A549 (cell line): ENCODE measurements around the gene OSBPL3. TPM values are rescaled to one million over a fixed set of nuclear protein-coding genes. Genes with fewer than 3 reads are reported as not detected.

ENCODE experiments used
- ATAC-seq, 2 experiments: fragments of 200-7000 bp in 1 of 2; fragments of >200 bp in 1 of 2; cut with Nextera tagmentation in 1 of 2; cut with Tn5 transposase in 1 of 2; 3 replicates each; pipeline versions ENCODE4 v1.8.0 to v1.9.1; 2018 to 2020; ENCODE audit warnings: mild to moderate bottlenecking in 1 of 2, moderate library complexity in 1 of 2
- CTCF ChIA-PET: fragments of 300-600 bp; sonication (Branson Sonifier 250); formaldehyde crosslinking; extraction: SDS; loops from one replicate; lab custom pipeline; 2021; ENCODE audit warnings: antibody characterized with exemption, inconsistent platforms; lab: Yijun Ruan, JAX
- POLR2A ChIA-PET: fragments of 350-600 bp; formaldehyde crosslinking; extraction: SDS; loops from one replicate; lab custom pipeline; 2021; ENCODE audit warnings: antibody characterized with exemption, inconsistent platforms; lab: Yijun Ruan, JAX
- DNase-seq, 2 experiments: peaks; one replicate each; pipeline versions ENCODE4 v3.0.0 to v3.0.0-alpha.2; 2011 to 2016; ENCODE audit warnings: low read depth in 1 of 2, low spot score in 1 of 2
- FAIRE-seq: peaks from 2 replicates; lab custom pipeline; 2011; peaks lifted over from hg19 to GRCh38; lab: Jason Lieb, UNC
- H3K27ac ChIP-seq, 2 experiments: fragments of >200 bp; sonication (Bioruptor Twin); formaldehyde crosslinking; 3 replicates each; pipeline ENCODE4 v1.5.1; 2016 to 2017
- H3K4me1 ChIP-seq: fragments of >200 bp; sonication (Bioruptor Twin); formaldehyde crosslinking; 3 replicates; pipeline ENCODE4 v1.6.1; 2016
- H3K4me2 ChIP-seq: fragments of >200 bp; sonication (Bioruptor Twin); formaldehyde crosslinking; 3 replicates; pipeline ENCODE4 v1.6.1; 2016
- H3K4me3 ChIP-seq: fragments of >200 bp; sonication (Bioruptor Twin); formaldehyde crosslinking; 3 replicates; pipeline ENCODE4 v1.5.1; 2016
- H3K9me3 ChIP-seq: fragments of >200 bp; sonication (Bioruptor Twin); formaldehyde crosslinking; 3 replicates; pipeline ENCODE4 v1.6.1; 2016
- ATOH8 ChIP-seq: fragments of 250-450 bp; sonication (Bioruptor Pico); IDR thresholded peaks from 2 replicates; pipeline ENCODE4 v1.5.0; 2020; ENCODE audit warnings: low read depth, mild to moderate bottlenecking, moderate library complexity
- CHD2 ChIP-seq: fragments of 150-350 bp; IDR thresholded peaks from 2 replicates; pipeline ENCODE4 v1.6.1; 2014; ENCODE audit warnings: low read length; ENCODE audit not compliant: partially characterized antibody
- EHF ChIP-seq: fragments of 250-450 bp; sonication (Bioruptor Pico); IDR thresholded peaks from 2 replicates; pipeline ENCODE4 v1.5.0; 2020; ENCODE audit warnings: mild to moderate bottlenecking
- FOSL2 ChIP-seq, 2 experiments: fragments of 450-650 bp in 1 of 2; fragments of >200 bp in 1 of 2; sonication (Bioruptor Twin) in 1 of 2; formaldehyde crosslinking; IDR thresholded peaks; 2 replicates each; pipeline versions ENCODE4 v1.5.0 to v1.6.1; 2016 to 2020; ENCODE audit warnings: mild to moderate bottlenecking in 1 of 2, moderate library complexity in 1 of 2
- HDAC2 ChIP-seq: fragments of 200-600 bp; sonication (generic); IDR thresholded peaks from 2 replicates; pipeline ENCODE4 v1.6.1; 2016
- HEYL ChIP-seq: fragments of 250-450 bp; sonication (Bioruptor Pico); IDR thresholded peaks from 2 replicates; pipeline ENCODE4 v1.8.0; 2021; ENCODE audit warnings: mild to moderate bottlenecking, moderate library complexity
- HOXB5 ChIP-seq: fragments of 250-450 bp; sonication (Bioruptor Pico); IDR thresholded peaks from 2 replicates; pipeline ENCODE4 v1.5.0; 2020; ENCODE audit warnings: mild to moderate bottlenecking, moderate library complexity
- JUN ChIP-seq, 2 experiments: fragments of >200 bp; sonication (Bioruptor Twin); formaldehyde crosslinking; IDR thresholded peaks; 2 replicates in 1 of 2; 3 replicates in 1 of 2; pipeline ENCODE4 v1.6.1; 2016 to 2017
- KDM1A ChIP-seq: fragments of 200-600 bp; sonication (generic); IDR thresholded peaks from 2 replicates; pipeline ENCODE4 v1.6.1; 2016; ENCODE audit warnings: low read depth, mild to moderate bottlenecking
- MAFK ChIP-seq: fragments of 450-650 bp; IDR thresholded peaks from 2 replicates; pipeline ENCODE4 v1.6.1; 2014; ENCODE audit not compliant: partially characterized antibody
- MAZ ChIP-seq: fragments of 150-350 bp; IDR thresholded peaks from 2 replicates; pipeline ENCODE4 v1.6.1; 2014; ENCODE audit warnings: antibody characterized with exemption, low read depth, low read length, borderline replicate concordance
- MYC ChIP-seq: IDR thresholded peaks from 2 replicates; pipeline ENCODE4 v1.6.1; 2012; ENCODE audit warnings: mild to moderate bottlenecking, inconsistent platforms, low read length, improper control_type of control experiment, borderline replicate concordance
- NFE2L2 ChIP-seq: fragments of 150-350 bp; conservative IDR thresholded peaks from 2 replicates; pipeline ENCODE4 v1.6.1; 2014; ENCODE audit warnings: low read length
- PHF8 ChIP-seq: fragments of 200-600 bp; sonication (generic); IDR thresholded peaks from 2 replicates; pipeline ENCODE4 v1.6.1; 2016; ENCODE audit warnings: low read depth, mild to moderate bottlenecking, antibody characterized with exemption, moderate library complexity, borderline replicate concordance
- SREBF2 ChIP-seq: fragments of 450-650 bp; IDR thresholded peaks from 2 replicates; pipeline ENCODE4 v1.6.1; 2014; ENCODE audit warnings: mild to moderate bottlenecking, moderate library complexity
- USF2 ChIP-seq: fragments of 450-650 bp; IDR thresholded peaks from 2 replicates; pipeline ENCODE4 v1.6.1; 2014; ENCODE audit warnings: antibody characterized with exemption
- ZC3H11A ChIP-seq: fragments of 450-650 bp; IDR thresholded peaks from 2 replicates; pipeline ENCODE4 v1.6.1; 2014; ENCODE audit warnings: antibody characterized with exemption, mild to moderate bottlenecking
- WGBS: methylation state at CpG from one replicate; pipeline ENCODE4 v1.1.6; 2017; ENCODE audit errors: missing lambda C conversion rate; 5-methylcytosine and 5-hydroxymethylcytosine counted together
- polyA plus RNA-seq, 4 experiments: library from polyadenylated mRNA; depleted of rRNA in 3 of 4; stranded (reverse); fragments of >200 nt; fragmentation: RNase III in 1 of 4; extraction: RNeasy Plus Mini Kit Qiagen cat#74134 plus additional on column Dnase treatment in 1 of 4; gene quantifications; 2 replicates in 3 of 4; 3 replicates in 1 of 4; pipeline ENCODE4 v1.2.3, GENCODE V29; 2011 to 2017
- TF ChIP-seq, protein P1 (sequence below): fragments of 200-600 bp; sonication (generic); IDR thresholded peaks from 2 replicates; pipeline ENCODE4 v1.6.1; 2016; ENCODE audit warnings: antibody characterized with exemption, mild to moderate bottlenecking, moderate library complexity
- TF ChIP-seq, protein P2 (sequence below): IDR thresholded peaks from 2 replicates; pipeline ENCODE4 v1.6.1; 2012; ENCODE audit warnings: low read depth, borderline replicate concordance

The OSBPL3 gene
- polyA plus RNA-seq, 2 of the 4 experiments (the other 2 are of a cell fraction): 10.9 to 17.4 TPM

GRCh38 chr7:25029075-25029474 is 49.1 kb upstream of the OSBPL3 start:
- ATAC-seq (no peak), DNase-seq (no peak), FAIRE-seq (no peak)
- no peak for TF ChIP-seq HEYL (CRISPR knock-in tag)
- no peak for TF ChIP-seq FOSL2 (IDR thresholded peaks at IDR 0.05)
- TF ChIP-seq FOSL2 (CRISPR knock-in tag; IDR thresholded peaks at IDR 0.05): no peak
- TF ChIP-seq PHF8: no peak
- no peak for TF ChIP-seq MAZ
- no peak for TF ChIP-seq KDM1A
- TF ChIP-seq ATOH8 (CRISPR knock-in tag): no peak
- no peak for TF ChIP-seq JUN (IDR thresholded peaks at IDR 0.05)
- no peak for TF ChIP-seq HOXB5 (CRISPR knock-in tag)
- no peak for TF ChIP-seq EHF
- TF ChIP-seq NFE2L2: no peak
- TF ChIP-seq ZC3H11A: no peak
- TF ChIP-seq HDAC2: no peak
- H3K9me3 ChIP-seq: peaks cover 7% of the 10 kb centered on the region; the same call in 1 of the 3 replicates
- ChIA-PET POLR2A (no interaction called here), CTCF (interaction anchor here (0.6 to 2.3 kb wide), 12 partner anchors 8 to 209 kb away, joined by 3 to 7 read pairs (median 3); no protein-coding TSS in a partner anchor)
- no peak overlapping the region for H3K4me3 ChIP-seq
- peaks cover 29% of the 10 kb centered on the region for H3K4me1 ChIP-seq
- peak overlapping the region; percentile 9 to 73; a peak in 5 of 6 replicates for H3K27ac ChIP-seq
- WGBS: 89% methylated on average over 1 of the region's 1 CpG
- H3K4me2 ChIP-seq: peak overlapping the region; percentile 55

- TF ChIP-seq, protein P1, sequence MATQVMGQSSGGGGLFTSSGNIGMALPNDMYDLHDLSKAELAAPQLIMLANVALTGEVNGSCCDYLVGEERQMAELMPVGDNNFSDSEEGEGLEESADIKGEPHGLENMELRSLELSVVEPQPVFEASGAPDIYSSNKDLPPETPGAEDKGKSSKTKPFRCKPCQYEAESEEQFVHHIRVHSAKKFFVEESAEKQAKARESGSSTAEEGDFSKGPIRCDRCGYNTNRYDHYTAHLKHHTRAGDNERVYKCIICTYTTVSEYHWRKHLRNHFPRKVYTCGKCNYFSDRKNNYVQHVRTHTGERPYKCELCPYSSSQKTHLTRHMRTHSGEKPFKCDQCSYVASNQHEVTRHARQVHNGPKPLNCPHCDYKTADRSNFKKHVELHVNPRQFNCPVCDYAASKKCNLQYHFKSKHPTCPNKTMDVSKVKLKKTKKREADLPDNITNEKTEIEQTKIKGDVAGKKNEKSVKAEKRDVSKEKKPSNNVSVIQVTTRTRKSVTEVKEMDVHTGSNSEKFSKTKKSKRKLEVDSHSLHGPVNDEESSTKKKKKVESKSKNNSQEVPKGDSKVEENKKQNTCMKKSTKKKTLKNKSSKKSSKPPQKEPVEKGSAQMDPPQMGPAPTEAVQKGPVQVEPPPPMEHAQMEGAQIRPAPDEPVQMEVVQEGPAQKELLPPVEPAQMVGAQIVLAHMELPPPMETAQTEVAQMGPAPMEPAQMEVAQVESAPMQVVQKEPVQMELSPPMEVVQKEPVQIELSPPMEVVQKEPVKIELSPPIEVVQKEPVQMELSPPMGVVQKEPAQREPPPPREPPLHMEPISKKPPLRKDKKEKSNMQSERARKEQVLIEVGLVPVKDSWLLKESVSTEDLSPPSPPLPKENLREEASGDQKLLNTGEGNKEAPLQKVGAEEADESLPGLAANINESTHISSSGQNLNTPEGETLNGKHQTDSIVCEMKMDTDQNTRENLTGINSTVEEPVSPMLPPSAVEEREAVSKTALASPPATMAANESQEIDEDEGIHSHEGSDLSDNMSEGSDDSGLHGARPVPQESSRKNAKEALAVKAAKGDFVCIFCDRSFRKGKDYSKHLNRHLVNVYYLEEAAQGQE: no peak
- no peak for TF ChIP-seq CHD2
- no peak for TF ChIP-seq USF2
- no peak for TF ChIP-seq FOSL2 (IDR thresholded peaks at IDR 0.05)
- TF ChIP-seq FOSL2 (CRISPR knock-in tag; IDR thresholded peaks at IDR 0.05): peak; percentile 56
- TF ChIP-seq SREBF2: no peak
- TF ChIP-seq MAFK: no peak
- 0 out of 2 replicates have a peak, but pooled peaks have one; percentile 24 for TF ChIP-seq MYC
- TF ChIP-seq, protein P2, sequence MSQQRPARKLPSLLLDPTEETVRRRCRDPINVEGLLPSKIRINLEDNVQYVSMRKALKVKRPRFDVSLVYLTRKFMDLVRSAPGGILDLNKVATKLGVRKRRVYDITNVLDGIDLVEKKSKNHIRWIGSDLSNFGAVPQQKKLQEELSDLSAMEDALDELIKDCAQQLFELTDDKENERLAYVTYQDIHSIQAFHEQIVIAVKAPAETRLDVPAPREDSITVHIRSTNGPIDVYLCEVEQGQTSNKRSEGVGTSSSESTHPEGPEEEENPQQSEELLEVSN: no peak
- 6% methylated on average over 8 of the region's 8 CpGs for WGBS
- CTCF ChIA-PET: interaction anchor here (0.6 to 1.7 kb wide), 7 partner anchors 10 to 208 kb away, joined by 3 to 7 read pairs (median 3); no protein-coding TSS in a partner anchor
Measured at GRCh38 chr7:25028370-25029021, 48.5 kb upstream of the OSBPL3 start.

More at GRCh38 chr7:25028370-25029021, 48.5 kb upstream of the OSBPL3 start:
- FAIRE-seq (no peak), ATAC-seq (peak; percentile 33 to 35; a peak in 2 of 6 replicates), DNase-seq (peak in 1 of 2 experiments; percentile 70)
- H3K4me1 ChIP-seq: peaks cover 29% of the 10 kb centered on the region
- POLR2A ChIA-PET: no interaction called here
- no peak overlapping the region for H3K4me3 ChIP-seq
- peak overlapping the region; percentile 9 to 73; a peak in 5 of 6 replicates for H3K27ac ChIP-seq
- H3K9me3 ChIP-seq: peaks cover 7% of the 10 kb centered on the region; the same call in 1 of the 3 replicates
- H3K4me2 ChIP-seq: peak overlapping the region; percentile 55
